Karpas-422 (cell line): ENCODE data around the gene ZNF660. TPM values are rescaled to one million over a fixed set of nuclear protein-coding genes. Genes with fewer than 3 reads are reported as not detected.
A peak's percentile ranks its signal among the peaks of the same experiment; 100 is the strongest.
"Not testable (repeated sequence)": the region's sequence is repeated elsewhere in the genome, so short reads cannot be mapped to it uniquely, and the experiment has no call there.

Experiments
- DNase-seq: peaks from one replicate; pipeline ENCODE4 v3.0.0-alpha.2; 2015
- H2AFZ ChIP-seq: fragments of 200-600 bp; sonication (generic); 2 replicates; pipeline ENCODE4 v1.6.1; 2014; ENCODE audit warnings: antibody characterized with exemption, low read length, mixed read lengths
- H3K27ac ChIP-seq: fragments of 200-600 bp; sonication (generic); 2 replicates; pipeline ENCODE4 v1.5.1; 2014; ENCODE audit warnings: mild to moderate bottlenecking, low read length, moderate library complexity
- H3K27me3 ChIP-seq: fragments of 200-600 bp; sonication (generic); 2 replicates; pipeline ENCODE4 v1.6.1; 2014; ENCODE audit warnings: low read length, mixed read lengths
- H3K36me3 ChIP-seq: fragments of 200-600 bp; sonication (generic); 2 replicates; pipeline ENCODE4 v1.6.1; 2014; ENCODE audit warnings: low read length, mixed read lengths; ENCODE audit not compliant: insufficient read depth
- H3K4me1 ChIP-seq: fragments of 200-600 bp; sonication (generic); 2 replicates; pipeline ENCODE4 v1.6.1; 2014; ENCODE audit warnings: mild to moderate bottlenecking, low read length, mixed read lengths
- H3K4me2 ChIP-seq: fragments of 200-600 bp; sonication (generic); 2 replicates; pipeline ENCODE4 v1.6.1; 2014; ENCODE audit warnings: low read length, low read depth, mild to moderate bottlenecking; ENCODE audit not compliant: poor library complexity, severe bottlenecking
- H3K4me3 ChIP-seq: fragments of 200-600 bp; sonication (generic); 2 replicates; pipeline ENCODE4 v1.5.1; 2014; ENCODE audit warnings: mild to moderate bottlenecking, antibody characterized with exemption, low read length, mixed read lengths
- H3K79me2 ChIP-seq: fragments of 200-600 bp; sonication (generic); 2 replicates; pipeline ENCODE4 v1.6.1; 2014; ENCODE audit warnings: mild to moderate bottlenecking, low read length, mixed read lengths
- H3K9ac ChIP-seq: fragments of 200-600 bp; sonication (generic); 2 replicates; pipeline ENCODE4 v1.6.0; 2014; ENCODE audit warnings: low read length
- H3K9me2 ChIP-seq: fragments of 200-600 bp; sonication (generic), shearing (Covaris generic); replicated peaks from 2 replicates; pipeline ENCODE4 v1.6.0; 2014; ENCODE audit warnings: mild to moderate bottlenecking, low read length, moderate library complexity; ENCODE audit not compliant: insufficient read depth
- H3K9me3 ChIP-seq: fragments of 300-700, 200-600 bp; sonication (generic); 2 replicates; pipeline ENCODE4 v1.6.1; 2014; ENCODE audit warnings: low read length, mixed read lengths
- H4K20me1 ChIP-seq: fragments of 200-600 bp; sonication (generic); 2 replicates; pipeline ENCODE4 v1.6.1; 2014; ENCODE audit warnings: mild to moderate bottlenecking, antibody characterized with exemption, low read length, low read depth; ENCODE audit not compliant: insufficient read depth
- total RNA-seq: library from RNA; depleted of rRNA; stranded (reverse); fragments of >200 nt; shearing (Covaris generic); gene quantifications from 2 replicates; pipeline ENCODE4 v1.2.3, GENCODE V29; 2014; ENCODE audit warnings: low replicate concordance; rRNA removed

Gene ZNF660
- 5.4 and 11.1 TPM in 2 replicates for total RNA-seq

DNA sequence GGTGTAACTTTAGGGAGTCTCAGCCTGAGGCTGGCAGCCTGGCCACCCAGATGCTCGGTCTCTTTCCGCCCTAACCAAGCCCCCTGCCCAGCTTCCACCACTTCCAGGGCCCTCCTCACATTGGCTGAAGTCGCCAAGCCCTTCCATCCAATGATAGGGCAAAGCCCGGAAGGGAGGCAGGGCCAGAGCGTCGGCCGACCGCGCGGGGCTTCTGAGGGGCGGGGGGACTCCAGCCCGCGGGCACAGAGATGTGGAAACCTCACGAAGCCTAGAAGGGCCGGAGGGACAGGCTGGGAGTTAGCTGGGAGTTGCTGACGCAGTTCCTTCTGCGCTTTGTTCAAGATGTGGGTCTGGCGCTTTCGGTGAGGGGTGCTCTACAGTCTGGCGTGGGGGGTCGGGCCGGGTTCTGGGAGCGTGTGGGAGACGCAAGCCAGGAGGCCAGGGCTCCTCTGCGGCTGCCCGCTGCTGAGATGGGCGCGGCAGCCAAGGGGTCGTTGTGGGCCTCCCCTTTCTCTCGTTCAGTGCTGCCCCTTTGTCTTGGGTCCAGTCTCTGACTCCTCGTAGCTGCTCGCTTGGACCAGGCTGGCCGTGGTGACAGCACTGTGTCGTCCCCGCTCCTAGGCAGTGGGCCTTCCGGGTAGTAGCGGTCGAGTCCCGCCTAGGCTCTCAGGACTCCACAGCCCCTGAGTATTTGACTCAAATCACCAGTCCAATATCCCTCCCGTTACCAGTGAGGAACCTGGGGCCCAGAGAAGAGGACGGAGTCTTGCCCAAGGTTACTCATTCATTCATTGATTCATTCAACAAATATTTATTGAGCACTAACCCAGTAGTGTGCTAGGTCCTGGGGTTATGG is at the start of gene ZNF660:
Gene ZNF660, plus strand, starts transcription at position 319 of the 856 bp plus-strand sequence. CDS start 9,230 bp downstream, outside the sequence.
- peak within 1 kb of the TSS; percentile 66 for H3K4me3 ChIP-seq
- peak; percentile 84 for DNase-seq
- no peaks in the 10 kb centered on the region for H3K79me2 ChIP-seq
- no peak within 1 kb of the TSS for H2AFZ ChIP-seq
- peak within 1 kb of the TSS; percentile 67 for H3K4me2 ChIP-seq
- H3K36me3 ChIP-seq: peaks cover 5% of the 10 kb centered on the region; the same call in 1 of the 2 replicates
- H3K9me2 ChIP-seq: no peaks in the 10 kb centered on the region
- no peaks in the 10 kb centered on the region for H4K20me1 ChIP-seq
- no peaks in the 10 kb centered on the region for H3K27me3 ChIP-seq
- no peaks in the 10 kb centered on the region for H3K9me3 ChIP-seq
- H3K9ac ChIP-seq: peak within 1 kb of the TSS; percentile 73
- no peak within 1 kb of the TSS for H3K27ac ChIP-seq
- H3K4me1 ChIP-seq: peaks cover 6% of the 10 kb centered on the region

DNA sequence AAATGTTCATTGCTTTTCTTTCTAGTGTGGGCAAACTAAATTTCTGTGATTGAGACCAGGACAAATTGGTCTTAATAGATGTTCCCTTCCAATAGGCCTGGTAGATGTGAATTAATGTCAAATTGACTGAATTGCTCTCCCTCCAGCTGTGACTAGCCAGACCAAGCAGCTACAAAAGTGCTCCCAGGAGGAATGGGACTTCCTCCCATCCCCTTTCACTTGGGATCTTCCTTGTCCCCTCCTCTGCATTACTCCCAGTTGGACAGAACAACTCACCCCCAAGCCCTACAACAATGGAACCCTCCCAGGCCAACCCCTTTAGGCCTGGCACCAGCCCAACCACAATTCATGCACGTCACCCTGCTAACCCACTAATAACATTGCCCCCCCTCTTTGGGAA is 49.4 kb upstream of the ZNF660 start:
- H3K79me2 ChIP-seq: no peaks in the 10 kb centered on the region
- H3K9ac ChIP-seq: no peak overlapping the region
- no peak overlapping the region for H3K27ac ChIP-seq
- no peak overlapping the region for H3K4me2 ChIP-seq
- H3K36me3 ChIP-seq: no peaks in the 10 kb centered on the region
- no peaks in the 10 kb centered on the region for H3K4me1 ChIP-seq
- H4K20me1 ChIP-seq: no peaks in the 10 kb centered on the region
- H3K9me2 ChIP-seq: no peaks in the 10 kb centered on the region
- no peak overlapping the region for H3K4me3 ChIP-seq
- H3K9me3 ChIP-seq: no peaks in the 10 kb centered on the region
- H2AFZ ChIP-seq: no peak overlapping the region
- DNase-seq: no peak
- no peaks in the 10 kb centered on the region for H3K27me3 ChIP-seq

GRCh38 chr3:44544811-44545210 is 40.0 kb upstream of the ZNF660 start:
- H3K9ac ChIP-seq, H3K9me3 ChIP-seq, DNase-seq, H3K4me1 ChIP-seq, H4K20me1 ChIP-seq, H3K4me2 ChIP-seq, H3K79me2 ChIP-seq, H3K27me3 ChIP-seq, H3K36me3 ChIP-seq, H3K4me3 ChIP-seq, H3K27ac ChIP-seq, H2AFZ ChIP-seq, H3K9me2 ChIP-seq: not testable (repeated sequence)

DNA sequence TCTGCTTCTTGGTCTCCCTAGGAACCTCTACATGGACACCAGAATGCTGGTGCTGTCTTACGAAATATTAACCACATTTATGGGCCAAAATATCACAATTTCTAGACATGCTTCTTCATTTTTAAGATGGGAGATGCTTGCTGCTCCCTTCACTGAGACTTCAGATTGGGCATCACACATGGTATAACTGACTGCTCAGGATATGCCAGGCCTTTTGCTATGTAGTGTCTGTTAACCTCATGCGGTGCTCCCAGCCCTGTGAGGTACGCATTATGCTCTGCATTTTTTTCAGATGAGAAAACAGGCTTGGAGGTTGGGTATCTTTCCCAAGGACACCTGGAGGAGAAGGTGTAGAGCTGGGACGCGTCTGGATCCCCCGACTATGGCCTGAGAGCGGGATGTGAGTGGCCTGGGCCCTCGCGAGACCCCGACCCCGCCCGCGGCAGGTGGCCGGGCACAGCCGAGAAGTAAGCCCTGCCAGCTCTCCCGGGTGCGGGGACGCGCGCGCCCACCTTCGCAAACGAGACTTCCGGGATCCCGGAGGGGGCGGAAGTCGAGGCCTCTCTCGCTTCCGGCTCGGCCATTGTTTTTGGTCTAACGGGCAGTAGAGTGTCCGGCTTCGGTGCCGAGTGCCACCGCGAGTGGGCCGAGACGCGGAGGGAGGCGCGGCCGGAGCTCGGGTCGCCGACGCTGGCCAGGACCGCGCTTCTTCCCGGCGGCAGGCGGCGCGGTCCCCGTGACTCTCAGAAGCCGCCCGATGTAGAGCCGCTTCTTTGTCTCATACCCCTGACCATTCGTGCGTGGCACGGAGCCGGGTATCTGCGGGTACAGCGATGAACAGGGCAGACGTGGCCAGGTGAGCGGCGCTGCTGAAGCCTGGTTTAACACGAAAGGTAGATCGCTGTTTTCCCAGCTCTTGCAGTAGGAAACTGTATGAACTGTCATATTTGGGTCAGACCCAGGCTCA is 29.9 kb upstream of the ZNF660 start, which contains the start of gene ZKSCAN7:
Gene ZKSCAN7, plus strand, starts transcription at position 568 of the 967 bp plus-strand sequence. CDS start 1,855 bp downstream, outside the sequence.
- Histone ChIP-seq H3K79me2 (peaks cover 26% of the 10 kb centered on the region), H3K27ac (no peak within 1 kb of the TSS), H2AFZ (peak within 1 kb of the TSS; percentile 95), H3K4me1 (peaks cover 19% of the 10 kb centered on the region), H3K9me2 (no peaks in the 10 kb centered on the region), H3K4me2 (peak within 1 kb of the TSS; percentile 74), H3K9ac (peak within 1 kb of the TSS; percentile 76), H4K20me1 (no peaks in the 10 kb centered on the region), H3K4me3 (peak within 1 kb of the TSS; percentile 80), H3K9me3 (peaks cover 4% of the 10 kb centered on the region; the same call in 1 of the 2 replicates), H3K36me3 (peaks cover 21% of the 10 kb centered on the region), H3K27me3 (no peaks in the 10 kb centered on the region)
- DNase-seq: peak; percentile 85

DNA sequence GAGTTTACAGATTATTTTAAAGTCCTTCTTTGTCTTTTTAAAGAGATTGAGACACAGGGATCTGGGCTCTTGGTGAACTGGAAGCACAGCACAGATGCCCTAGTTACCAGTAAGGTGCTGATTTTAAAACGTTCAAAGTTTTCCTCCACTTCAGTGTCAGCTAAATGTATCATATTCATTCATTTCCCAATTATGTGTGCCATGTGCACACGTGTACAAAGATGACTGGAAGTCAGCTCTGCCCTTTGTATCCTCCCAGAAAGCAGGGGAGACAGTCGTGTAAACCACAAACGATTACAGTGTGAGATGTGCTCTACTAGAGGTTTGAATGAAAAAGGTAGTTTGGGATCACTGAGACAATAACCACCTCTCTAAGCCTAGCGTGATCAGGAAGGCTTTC is 29.0 kb upstream of the ZNF660 start:
- Histone ChIP-seq H3K9me2 (no peaks in the 10 kb centered on the region), H3K4me2 (peak overlapping the region; percentile 74), H3K4me3 (peak overlapping the region; percentile 80), H3K27ac (no peak overlapping the region), H3K79me2 (peaks cover 26% of the 10 kb centered on the region), H3K36me3 (peaks cover 27% of the 10 kb centered on the region), H3K9me3 (peaks cover 4% of the 10 kb centered on the region; the same call in 1 of the 2 replicates), H3K9ac (peak overlapping the region; percentile 76), H4K20me1 (no peaks in the 10 kb centered on the region), H3K4me1 (peaks cover 19% of the 10 kb centered on the region), H2AFZ (peak overlapping the region; percentile 95), H3K27me3 (no peaks in the 10 kb centered on the region)
- DNase-seq: peak; percentile 50

DNA sequence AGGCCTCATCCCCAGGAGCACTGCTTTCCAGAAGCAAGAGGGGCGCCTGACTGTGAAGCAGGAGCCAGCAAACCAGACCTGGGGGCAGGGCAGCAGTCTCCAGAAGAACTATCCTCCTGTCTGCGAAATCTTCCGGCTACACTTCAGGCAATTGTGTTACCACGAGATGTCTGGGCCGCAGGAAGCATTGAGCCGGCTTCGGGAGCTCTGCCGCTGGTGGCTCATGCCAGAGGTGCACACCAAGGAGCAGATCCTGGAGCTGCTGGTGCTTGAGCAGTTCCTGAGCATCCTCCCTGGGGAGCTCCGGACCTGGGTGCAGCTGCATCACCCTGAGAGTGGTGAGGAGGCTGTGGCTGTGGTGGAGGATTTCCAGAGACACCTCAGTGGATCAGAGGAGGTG is 27.7 kb upstream of the ZNF660 start:
- Histone ChIP-seq H3K9me3 (peaks cover 9% of the 10 kb centered on the region; the same call in 1 of the 2 replicates), H3K4me1 (peaks cover 19% of the 10 kb centered on the region), H2AFZ (no peak overlapping the region), H4K20me1 (no peaks in the 10 kb centered on the region), H3K36me3 (peaks cover 38% of the 10 kb centered on the region), H3K4me2 (no peak overlapping the region), H3K4me3 (no peak overlapping the region), H3K9ac (no peak overlapping the region), H3K79me2 (peaks cover 26% of the 10 kb centered on the region), H3K27me3 (no peaks in the 10 kb centered on the region), H3K27ac (no peak overlapping the region), H3K9me2 (no peaks in the 10 kb centered on the region)
- DNase-seq: no peak

GRCh38 chr3:44561076-44561475 is 23.7 kb upstream of the ZNF660 start:
- peaks cover 18% of the 10 kb centered on the region for H3K79me2 ChIP-seq
- no peaks in the 10 kb centered on the region for H4K20me1 ChIP-seq
- H3K4me1 ChIP-seq: peaks cover 5% of the 10 kb centered on the region
- no peak overlapping the region for H3K27ac ChIP-seq
- no peak overlapping the region for H3K9ac ChIP-seq
- DNase-seq: no peak
- peaks cover 50% of the 10 kb centered on the region for H3K36me3 ChIP-seq
- peaks cover 16% of the 10 kb centered on the region for H3K9me3 ChIP-seq
- no peak overlapping the region for H2AFZ ChIP-seq
- no peak overlapping the region for H3K4me2 ChIP-seq
- no peaks in the 10 kb centered on the region for H3K9me2 ChIP-seq
- H3K4me3 ChIP-seq: no peak overlapping the region
- no peaks in the 10 kb centered on the region for H3K27me3 ChIP-seq
